GM19099 (cell line): ENCODE data around the gene VPREB1.

ENCODE experiments used
- POLR2A ChIP-seq: IDR thresholded peaks from 3 replicates; pipeline ENCODE4 v1.6.1; 2011; ENCODE audit warnings: low read depth; ENCODE audit not compliant: insufficient read length; ENCODE audit errors: extremely low read depth

VPREB1 gene

GRCh38 chr22:22210375-22210774 lies 34.2 kb upstream of the VPREB1 start:
- TF ChIP-seq POLR2A: no peak

GRCh38 chr22:22210889-22211833 lies 33.4 kb upstream of the VPREB1 start:
- TF ChIP-seq POLR2A: no peak

GRCh38 chr22:22213231-22213630 lies 31.4 kb upstream of the VPREB1 start:
- no peak for TF ChIP-seq POLR2A

GRCh38 chr22:22214819-22215329 lies 29.7 kb upstream of the VPREB1 start:
- no peak for TF ChIP-seq POLR2A

GRCh38 chr22:22215659-22216449 lies 28.7 kb upstream of the VPREB1 start:
- no peak for TF ChIP-seq POLR2A

GRCh38 chr22:22216450-22216959 lies 28.1 kb upstream of the VPREB1 start:
- TF ChIP-seq POLR2A: no peak

- TF ChIP-seq POLR2A: no peak
Measured at GRCh38 chr22:22218302-22218701, 26.3 kb upstream of the VPREB1 start.

- TF ChIP-seq POLR2A: no peak
Measured at GRCh38 chr22:22219140-22219996, 25.2 kb upstream of the VPREB1 start.

- TF ChIP-seq POLR2A: no peak
Measured at GRCh38 chr22:22226448-22227187, 18.0 kb upstream of the VPREB1 start.

GRCh38 chr22:22228421-22228820 lies 16.2 kb upstream of the VPREB1 start:
- no peak for TF ChIP-seq POLR2A

GRCh38 chr22:22228921-22229320 lies 15.7 kb upstream of the VPREB1 start:
- no peak for TF ChIP-seq POLR2A

GRCh38 chr22:22229683-22230420 lies 14.7 kb upstream of the VPREB1 start:
- no peak for TF ChIP-seq POLR2A

- TF ChIP-seq POLR2A: no peak
Measured at GRCh38 chr22:22230438-22230837, 14.1 kb upstream of the VPREB1 start.

GRCh38 chr22:22233081-22233480 lies 11.5 kb upstream of the VPREB1 start:
- no peak for TF ChIP-seq POLR2A

GRCh38 chr22:22235558-22235957 lies 9.0 kb upstream of the VPREB1 start:
- TF ChIP-seq POLR2A: no peak
